MCF 10A (cell line): ENCODE results near the gene GPR176. TPM values are rescaled to one million over a fixed set of nuclear protein-coding genes. Genes with fewer than 3 reads are reported as not detected.
A peak's percentile ranks its signal among the peaks of the same experiment; 100 is the strongest.

ENCODE experiments used
- BruUV-seq: library from RNA; stranded (reverse); fragments of 400-500 nt; replicated peaks from 2 replicates; lab custom pipeline; 2021; lab: Mats Ljungman, UMichigan
- CTCF ChIA-PET: fragments of 300-600 bp; sonication (Branson Sonifier 250); formaldehyde crosslinking; extraction: SDS; loops from one replicate; lab custom pipeline; 2021; ENCODE audit warnings: antibody characterized with exemption, inconsistent platforms; lab: Yijun Ruan, JAX
- POLR2A ChIA-PET: fragments of 300-600, 350-650 bp; sonication (Branson Sonifier 250); formaldehyde crosslinking; extraction: SDS; loops from one replicate; lab custom pipeline; 2020; ENCODE audit warnings: antibody characterized with exemption, inconsistent platforms; lab: Yijun Ruan, JAX
- DNase-seq: peaks from one replicate; pipeline ENCODE4 v3.0.0-alpha.2; 2018; ENCODE audit not compliant: unreplicated experiment
- H3K27ac Mint-ChIP-seq: one replicate; pipeline ENCODE4 v1.8.0; 2022; ENCODE audit warnings: mild to moderate bottlenecking, low read depth, mixed read lengths; ENCODE audit not compliant: unreplicated experiment
- H3K27me3 Mint-ChIP-seq: one replicate; pipeline ENCODE4 v1.8.0; 2022; ENCODE audit warnings: mixed read lengths; ENCODE audit not compliant: insufficient read depth, unreplicated experiment
- H3K36me3 Mint-ChIP-seq: one replicate; pipeline ENCODE4 v1.8.0; 2022; ENCODE audit warnings: mild to moderate bottlenecking, moderate library complexity, mixed read lengths; ENCODE audit not compliant: insufficient read depth, unreplicated experiment
- H3K4me1 Mint-ChIP-seq: one replicate; pipeline ENCODE4 v1.8.0; 2022; ENCODE audit warnings: mixed read lengths; ENCODE audit not compliant: insufficient read depth, unreplicated experiment
- H3K4me3 Mint-ChIP-seq: one replicate; pipeline ENCODE4 v1.8.0; 2022; ENCODE audit warnings: mild to moderate bottlenecking, moderate library complexity, mixed read lengths; ENCODE audit not compliant: unreplicated experiment
- H3K9me3 Mint-ChIP-seq: one replicate; pipeline ENCODE4 v1.8.0; 2022; ENCODE audit warnings: mixed read lengths; ENCODE audit not compliant: unreplicated experiment
- CTCF ChIP-seq: fragments of 200-600 bp; IDR thresholded peaks from one replicate; pipeline ENCODE4 v1.8.0; 2022; ENCODE audit warnings: antibody characterized with exemption, mild to moderate bottlenecking; ENCODE audit not compliant: unreplicated experiment
- intact Hi-C: fragments of 100-400 bp; cut with micrococcal nuclease; formaldehyde crosslinking; loops from 2 replicates; pipeline ENCODE4 v1.14.1; 2022
- total RNA-seq: library from RNA; stranded (reverse); gene quantifications from 2 replicates; pipeline ENCODE4 v1.2.3, GENCODE V29; 2022

Gene GPR176
- total RNA-seq, 1 experiment from 2014 or later = 1.8 TPM

- Mint-ChIP-seq H3K4me3 (no peak overlapping the region), H3K27me3 (no peaks in the 10 kb centered on the region), H3K27ac (no peak overlapping the region), H3K36me3 (no peaks in the 10 kb centered on the region), H3K9me3 (peaks cover 1% of the 10 kb centered on the region), H3K4me1 (no peaks in the 10 kb centered on the region)
- TF ChIP-seq CTCF = peak; percentile 77
- intact Hi-C loops = loop anchor here (1.0 kb wide), 5 partner anchors 71 to 1049 kb away; no protein-coding TSS in a partner anchor
- ChIA-PET POLR2A (interaction anchor here (0.6 to 2.1 kb wide), 12 partner anchors 9 to 585 kb away, joined by 3 to 11 read pairs (median 4); partner anchors contain the start of gene THBS1), CTCF (interaction anchor here (0.6 to 10.0 kb wide), 53 partner anchors 9 to 1051 kb away, joined by 3 to 147 read pairs (median 5); partner anchors contain the start of genes FSIP1 and THBS1)
- BruUV-seq = no TSS peak
- DNase-seq = peak; percentile 61
Observed at GRCh38 chr15:39756806-39757522, 163.1 kb downstream of the GPR176 start.

- Mint-ChIP-seq H3K36me3 (no peaks in the 10 kb centered on the region), H3K9me3 (no peaks in the 10 kb centered on the region), H3K4me3 (no peak overlapping the region), H3K27me3 (no peaks in the 10 kb centered on the region), H3K4me1 (peaks cover 9% of the 10 kb centered on the region), H3K27ac (no peak overlapping the region)
- intact Hi-C loops = no loop called here
- TF ChIP-seq CTCF = no peak
- ChIA-PET POLR2A (no interaction called here), CTCF (interaction anchor here (0.7 to 10.0 kb wide), 3 partner anchors 16 to 161 kb away, joined by 3 to 147 read pairs (median 4); no protein-coding TSS in a partner anchor)
- DNase-seq = no peak
- BruUV-seq = no TSS peak
Observed at GRCh38 chr15:39752991-39753390, 167.1 kb downstream of the GPR176 start.

- no peak for TF ChIP-seq CTCF
- Mint-ChIP-seq H3K27ac (no peak overlapping the region), H3K9me3 (no peaks in the 10 kb centered on the region), H3K4me3 (no peak overlapping the region), H3K4me1 (peaks cover 13% of the 10 kb centered on the region), H3K27me3 (no peaks in the 10 kb centered on the region), H3K36me3 (no peaks in the 10 kb centered on the region)
- POLR2A ChIA-PET = no interaction called here
- no peak for DNase-seq
- CTCF ChIA-PET = no interaction called here
- BruUV-seq = no TSS peak
- intact Hi-C loops = no loop called here
Observed at GRCh38 chr15:39752246-39752645, 167.8 kb downstream of the GPR176 start.

Other genes starting within 250 kb of the GPR176 start
- gene FSIP1, start 137.4 kb downstream of the GPR176 start, total RNA-seq = 2.2 and 3.2 TPM in 2 replicates
- gene EIF2AK4, start 13.8 kb upstream of the GPR176 start, total RNA-seq = 37.2 and 44.8 TPM in 2 replicates
- 165 and 203 TPM in 2 replicates for gene SRP14, start 118.9 kb upstream of the GPR176 start, total RNA-seq
- gene BMF, start 188.6 kb upstream of the GPR176 start, total RNA-seq = 0.17 TPM in 1 of 2 replicates, not detected in the other
- 24.4 and 30.9 TPM in 2 replicates for gene BUB1B, start 240.8 kb upstream of the GPR176 start, total RNA-seq